GM21717 (cell line): Measurements from ENCODE around the gene GAN.
"Not testable (repeated sequence)": the region's sequence is repeated elsewhere in the genome, so short reads cannot be mapped to it uniquely, and the experiment has no call there.

Experiments
- ATAC-seq: cut with Tn5 transposase; IDR thresholded peaks from one replicate; pipeline ENCODE4 v1.9.1; 2021; ENCODE audit warnings: mild to moderate bottlenecking, moderate library complexity; ENCODE audit not compliant: unreplicated experiment

GAN gene

GRCh38 chr16:81421536-81421935 lies 106.8 kb downstream of the GAN start:
- no peak for ATAC-seq

- not testable (repeated sequence) for ATAC-seq
Measured at GRCh38 chr16:81422153-81422552, 107.4 kb downstream of the GAN start.

GRCh38 chr16:81424771-81425170 lies 110.0 kb downstream of the GAN start:
- no peak for ATAC-seq

- ATAC-seq, result no peak
Measured at GRCh38 chr16:81427219-81427618, 112.5 kb downstream of the GAN start.

DNA sequence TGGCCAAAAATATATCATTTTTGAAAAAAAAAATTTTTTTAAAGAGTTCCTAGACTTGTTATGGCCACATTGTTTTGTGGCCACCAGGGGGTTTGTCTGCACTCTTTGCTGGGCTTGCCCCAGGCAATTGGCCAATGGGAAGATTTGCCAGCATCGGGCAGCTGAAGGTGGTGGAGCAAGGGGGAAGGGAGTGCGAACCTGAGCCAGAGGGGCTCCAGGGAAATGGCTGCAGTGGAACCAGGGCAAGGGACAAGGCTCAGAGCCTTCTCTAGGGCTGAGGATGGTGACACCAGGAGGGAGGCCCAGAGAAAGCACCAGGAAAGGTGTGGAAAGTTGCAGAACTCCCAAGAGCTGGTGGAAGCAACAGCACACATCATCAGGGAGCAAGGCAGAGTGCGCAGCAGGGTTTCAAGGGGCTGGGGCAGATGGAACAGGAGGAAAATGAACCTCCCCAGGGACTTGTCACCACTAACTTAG lies 114.3 kb downstream of the GAN start:
- ATAC-seq, result no peak

DNA sequence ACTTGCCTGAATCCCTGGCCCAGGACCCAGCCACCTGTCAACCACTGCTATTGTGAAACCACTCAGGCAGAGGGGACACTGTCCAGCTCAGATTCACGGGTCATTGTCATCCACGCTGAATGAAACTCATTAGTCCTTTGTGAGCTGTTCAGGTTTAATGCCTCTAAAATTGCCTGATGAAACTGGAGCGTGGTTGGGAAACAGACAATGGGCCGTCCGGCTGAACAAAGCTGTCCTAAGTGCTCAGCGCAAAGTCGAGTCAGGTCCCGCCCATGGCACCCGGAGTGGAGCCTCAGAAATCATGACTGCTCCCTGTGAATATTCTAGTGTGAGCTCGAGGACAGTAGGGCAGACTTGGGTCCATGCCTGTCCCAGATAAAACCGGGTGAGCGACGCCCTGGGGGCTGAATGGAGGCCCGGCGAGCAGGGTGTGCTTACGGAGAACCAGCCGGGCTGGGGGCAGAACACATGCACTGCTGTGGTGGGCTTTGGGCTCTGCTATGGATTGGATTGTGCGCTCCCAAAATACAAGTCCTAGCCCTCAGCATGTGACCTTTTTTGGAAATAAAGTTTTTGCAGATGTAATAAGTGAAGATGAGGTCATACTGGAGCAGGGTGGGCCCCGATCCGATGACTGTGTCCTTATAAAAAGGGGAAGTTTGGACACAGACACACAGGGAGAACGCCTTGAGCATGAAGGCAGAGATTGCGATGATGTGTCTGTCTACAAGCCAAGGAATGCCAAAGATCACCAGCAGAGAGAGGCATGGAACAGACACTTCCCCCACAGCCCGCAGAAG lies 117.0 kb downstream of the GAN start:
- ATAC-seq, result no peak

- no peak for ATAC-seq
Measured at GRCh38 chr16:81432937-81433557, 118.3 kb downstream of the GAN start.

GRCh38 chr16:81435103-81435502 lies 120.3 kb downstream of the GAN start:
- no peak for ATAC-seq

GRCh38 chr16:81435567-81435966 lies 120.8 kb downstream of the GAN start:
- no peak for ATAC-seq

GRCh38 chr16:81436386-81436785 lies 121.6 kb downstream of the GAN start:
- no peak for ATAC-seq

DNA sequence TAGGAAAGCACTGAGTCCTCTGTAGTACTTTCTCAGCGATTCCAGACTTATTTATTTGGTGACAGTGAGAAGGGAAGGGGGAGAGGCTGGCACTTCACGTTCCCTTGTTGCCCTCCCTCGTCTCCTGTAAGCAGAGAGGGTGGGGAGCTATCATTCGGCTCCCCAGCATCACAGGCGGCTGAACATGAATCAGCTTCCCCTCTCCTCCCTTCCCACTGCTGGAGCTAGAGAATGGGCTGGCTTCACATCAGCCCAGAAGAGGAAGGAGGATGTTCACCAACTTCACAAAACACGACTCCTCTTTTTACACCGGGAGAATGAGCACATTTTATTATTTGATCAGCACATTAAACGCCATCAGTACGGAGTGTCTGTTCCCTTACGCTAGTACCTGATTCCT lies 123.1 kb downstream of the GAN start:
- ATAC-seq, result no peak
